ENCODE results near the gene HESX1. TPM values are rescaled to one million over a fixed set of nuclear protein-coding genes. Genes with fewer than 3 reads are reported as not detected.

HESX1 gene
- total and polyA plus RNA-seq, 2 of the 13 experiments (the other 11 are each of a cell fraction or from before 2014, with no cell fraction given): 0.57 to 0.75 TPM

DNA sequence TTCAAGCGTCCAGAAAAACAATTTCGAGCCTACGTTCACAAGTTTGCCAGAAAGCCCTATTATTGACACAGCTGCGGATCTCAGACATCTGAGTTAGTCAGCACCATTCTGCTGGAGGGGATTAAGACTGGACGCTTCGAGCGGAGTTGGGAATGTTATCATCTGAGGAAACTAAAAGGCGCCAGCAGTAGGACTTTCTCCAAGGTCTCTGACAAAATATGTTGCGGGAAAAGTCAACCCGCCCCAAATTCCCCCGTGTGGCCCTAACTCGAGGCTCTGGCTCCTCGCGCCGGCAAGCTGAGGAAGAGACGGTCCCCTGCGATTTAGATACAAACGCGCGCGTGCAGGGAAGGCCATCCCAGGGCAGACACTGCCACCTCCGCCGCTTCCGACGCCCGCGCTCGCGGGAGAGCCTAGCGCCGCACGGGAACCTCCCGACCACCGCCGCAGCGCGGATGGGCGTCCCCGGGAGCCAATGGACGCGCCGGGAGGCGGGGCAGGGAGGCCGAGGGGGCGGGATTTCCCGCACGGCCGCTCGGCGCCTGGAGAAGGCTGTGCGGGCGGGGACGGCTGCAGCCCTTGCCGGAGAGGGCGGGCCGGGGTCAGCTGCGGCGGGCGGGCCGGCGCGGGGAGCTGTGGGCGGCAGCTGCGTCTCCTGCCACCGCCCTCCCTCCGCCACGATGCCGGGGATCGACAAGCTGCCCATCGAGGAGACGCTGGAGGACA is 27.6 kb upstream of the HESX1 start, which contains the start of gene APPL1 (continued):
- TF ChIP-seq, protein P1, sequence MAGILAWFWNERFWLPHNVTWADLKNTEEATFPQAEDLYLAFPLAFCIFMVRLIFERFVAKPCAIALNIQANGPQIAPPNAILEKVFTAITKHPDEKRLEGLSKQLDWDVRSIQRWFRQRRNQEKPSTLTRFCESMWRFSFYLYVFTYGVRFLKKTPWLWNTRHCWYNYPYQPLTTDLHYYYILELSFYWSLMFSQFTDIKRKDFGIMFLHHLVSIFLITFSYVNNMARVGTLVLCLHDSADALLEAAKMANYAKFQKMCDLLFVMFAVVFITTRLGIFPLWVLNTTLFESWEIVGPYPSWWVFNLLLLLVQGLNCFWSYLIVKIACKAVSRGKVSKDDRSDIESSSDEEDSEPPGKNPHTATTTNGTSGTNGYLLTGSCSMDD (CRISPR knock-in tag; IDR thresholded peaks at IDR 0.05): no peak
- TF ChIP-seq ZSCAN20 (CRISPR knock-in tag; IDR thresholded peaks at IDR 0.05; ENCODE audit: borderline replicate concordance) (peak; percentile 18; the same call in 1 of the 2 replicates), PITX1 (CRISPR knock-in tag; IDR thresholded peaks at IDR 0.05) (peak; percentile 57), SAP130 (CRISPR knock-in tag; IDR thresholded peaks at IDR 0.05; ENCODE audit: low read depth) (peak; percentile 89), ZNF10 (CRISPR knock-in tag; IDR thresholded peaks at IDR 0.05; ENCODE audit: borderline replicate concordance, low read depth) (no peak), BORCS8-MEF2B (CRISPR knock-in tag; IDR thresholded peaks at IDR 0.05) (peak; percentile 85; the same call in 1 of the 2 replicates), RARA (CRISPR knock-in tag; IDR thresholded peaks at IDR 0.05) (peak; percentile 41; the same call in 1 of the 2 replicates), SP4 (CRISPR knock-in tag; IDR thresholded peaks at IDR 0.05) (peak; percentile 91), HOXA5 (CRISPR knock-in tag; IDR thresholded peaks at IDR 0.05) (peak; percentile 61), MTA1 (CRISPR knock-in tag; IDR thresholded peaks at IDR 0.05; ENCODE audit: borderline replicate concordance) (peak; percentile 64; the same call in 1 of the 2 replicates), ZBTB8A (CRISPR knock-in tag; IDR thresholded peaks at IDR 0.05; ENCODE audit: borderline replicate concordance, low read depth) (peak; percentile 64; the same call in 1 of the 2 replicates), HMG20A (CRISPR knock-in tag; IDR thresholded peaks at IDR 0.05; ENCODE audit: borderline replicate concordance) (0 out of 2 replicates have a peak, but pooled peaks have one; percentile 12), NCOA2 (CRISPR knock-in tag; IDR thresholded peaks at IDR 0.05) (no peak; the same call in 1 of the 2 replicates), SATB2 (CRISPR knock-in tag; IDR thresholded peaks at IDR 0.05) (peak; percentile 95; the same call in 1 of the 2 replicates), ZNF430 (CRISPR knock-in tag; IDR thresholded peaks at IDR 0.05) (peak; percentile 93), RAD51 (IDR thresholded peaks at IDR 0.05; ENCODE audit: borderline replicate concordance) (no peak), U2AF2 (IDR thresholded peaks at IDR 0.05; ENCODE audit: low read depth, low read length) (no peak)
- TF ChIP-seq, protein P2, sequence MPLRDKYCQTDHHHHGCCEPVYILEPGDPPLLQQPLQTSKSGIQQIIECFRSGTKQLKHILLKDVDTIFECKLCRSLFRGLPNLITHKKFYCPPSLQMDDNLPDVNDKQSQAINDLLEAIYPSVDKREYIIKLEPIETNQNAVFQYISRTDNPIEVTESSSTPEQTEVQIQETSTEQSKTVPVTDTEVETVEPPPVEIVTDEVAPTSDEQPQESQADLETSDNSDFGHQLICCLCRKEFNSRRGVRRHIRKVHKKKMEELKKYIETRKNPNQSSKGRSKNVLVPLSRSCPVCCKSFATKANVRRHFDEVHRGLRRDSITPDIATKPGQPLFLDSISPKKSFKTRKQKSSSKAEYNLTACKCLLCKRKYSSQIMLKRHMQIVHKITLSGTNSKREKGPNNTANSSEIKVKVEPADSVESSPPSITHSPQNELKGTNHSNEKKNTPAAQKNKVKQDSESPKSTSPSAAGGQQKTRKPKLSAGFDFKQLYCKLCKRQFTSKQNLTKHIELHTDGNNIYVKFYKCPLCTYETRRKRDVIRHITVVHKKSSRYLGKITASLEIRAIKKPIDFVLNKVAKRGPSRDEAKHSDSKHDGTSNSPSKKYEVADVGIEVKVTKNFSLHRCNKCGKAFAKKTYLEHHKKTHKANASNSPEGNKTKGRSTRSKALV (CRISPR knock-in tag; IDR thresholded peaks at IDR 0.05): 0 out of 2 replicates have a peak, but pooled peaks have one; percentile 56
- TF ChIP-seq, protein P3, sequence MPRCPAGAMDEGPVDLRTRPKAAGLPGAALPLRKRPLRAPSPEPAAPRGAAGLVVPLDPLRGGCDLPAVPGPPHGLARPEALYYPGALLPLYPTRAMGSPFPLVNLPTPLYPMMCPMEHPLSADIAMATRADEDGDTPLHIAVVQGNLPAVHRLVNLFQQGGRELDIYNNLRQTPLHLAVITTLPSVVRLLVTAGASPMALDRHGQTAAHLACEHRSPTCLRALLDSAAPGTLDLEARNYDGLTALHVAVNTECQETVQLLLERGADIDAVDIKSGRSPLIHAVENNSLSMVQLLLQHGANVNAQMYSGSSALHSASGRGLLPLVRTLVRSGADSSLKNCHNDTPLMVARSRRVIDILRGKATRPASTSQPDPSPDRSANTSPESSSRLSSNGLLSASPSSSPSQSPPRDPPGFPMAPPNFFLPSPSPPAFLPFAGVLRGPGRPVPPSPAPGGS (CRISPR knock-in tag; IDR thresholded peaks at IDR 0.05): peak; percentile 83
- TF ChIP-seq, protein P4, sequence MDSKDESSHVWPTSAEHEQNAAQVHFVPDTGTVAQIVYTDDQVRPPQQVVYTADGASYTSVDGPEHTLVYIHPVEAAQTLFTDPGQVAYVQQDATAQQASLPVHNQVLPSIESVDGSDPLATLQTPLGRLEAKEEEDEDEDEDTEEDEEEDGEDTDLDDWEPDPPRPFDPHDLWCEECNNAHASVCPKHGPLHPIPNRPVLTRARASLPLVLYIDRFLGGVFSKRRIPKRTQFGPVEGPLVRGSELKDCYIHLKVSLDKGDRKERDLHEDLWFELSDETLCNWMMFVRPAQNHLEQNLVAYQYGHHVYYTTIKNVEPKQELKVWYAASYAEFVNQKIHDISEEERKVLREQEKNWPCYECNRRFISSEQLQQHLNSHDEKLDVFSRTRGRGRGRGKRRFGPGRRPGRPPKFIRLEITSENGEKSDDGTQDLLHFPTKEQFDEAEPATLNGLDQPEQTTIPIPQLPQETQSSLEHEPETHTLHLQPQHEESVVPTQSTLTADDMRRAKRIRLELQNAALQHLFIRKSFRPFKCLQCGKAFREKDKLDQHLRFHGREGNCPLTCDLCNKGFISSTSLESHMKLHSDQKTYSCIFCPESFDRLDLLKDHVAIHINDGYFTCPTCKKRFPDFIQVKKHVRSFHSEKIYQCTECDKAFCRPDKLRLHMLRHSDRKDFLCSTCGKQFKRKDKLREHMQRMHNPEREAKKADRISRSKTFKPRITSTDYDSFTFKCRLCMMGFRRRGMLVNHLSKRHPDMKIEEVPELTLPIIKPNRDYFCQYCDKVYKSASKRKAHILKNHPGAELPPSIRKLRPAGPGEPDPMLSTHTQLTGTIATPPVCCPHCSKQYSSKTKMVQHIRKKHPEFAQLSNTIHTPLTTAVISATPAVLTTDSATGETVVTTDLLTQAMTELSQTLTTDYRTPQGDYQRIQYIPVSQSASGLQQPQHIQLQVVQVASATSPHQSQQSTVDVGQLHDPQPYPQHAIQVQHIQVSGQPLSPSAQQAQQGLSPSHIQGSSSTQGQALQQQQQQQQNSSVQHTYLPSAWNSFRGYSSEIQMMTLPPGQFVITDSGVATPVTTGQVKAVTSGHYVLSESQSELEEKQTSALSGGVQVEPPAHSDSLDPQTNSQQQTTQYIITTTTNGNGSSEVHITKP (CRISPR knock-in tag; IDR thresholded peaks at IDR 0.05; ENCODE audit: low read depth): peak; percentile 75
- TF ChIP-seq, protein P5, sequence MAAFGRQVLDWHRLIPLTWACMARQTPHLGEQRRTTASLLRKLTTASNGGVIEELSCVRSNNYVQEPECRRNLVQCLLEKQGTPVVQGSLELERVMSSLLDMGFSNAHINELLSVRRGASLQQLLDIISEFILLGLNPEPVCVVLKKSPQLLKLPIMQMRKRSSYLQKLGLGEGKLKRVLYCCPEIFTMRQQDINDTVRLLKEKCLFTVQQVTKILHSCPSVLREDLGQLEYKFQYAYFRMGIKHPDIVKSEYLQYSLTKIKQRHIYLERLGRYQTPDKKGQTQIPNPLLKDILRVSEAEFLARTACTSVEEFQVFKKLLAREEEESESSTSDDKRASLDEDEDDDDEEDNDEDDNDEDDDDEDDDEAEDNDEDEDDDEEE (CRISPR knock-in tag; IDR thresholded peaks at IDR 0.05): peak; percentile 42; the same call in 1 of the 2 replicates
